ENCODE measurements around the gene KIF13A. TPM values are rescaled to one million over a fixed set of nuclear protein-coding genes. Genes with fewer than 3 reads are reported as not detected.

The KIF13A gene
- total RNA-seq, 2 donors from 2014 or later = 35.3 to 45.0 TPM

- no peak overlapping the region for H3K27ac Mint-ChIP-seq
- Histone ChIP-seq H3K27ac (ENCODE audit: low read depth, low read length) (no peak overlapping the region), H3K36me3 (ENCODE audit: control insufficient read depth, insufficient read depth, low read length) (no peaks in the 10 kb centered on the region), H3K9ac (ENCODE audit: extremely low read depth, low read length, poor library complexity, severe bottlenecking) (no peak overlapping the region), H3K4me1 (ENCODE audit: control insufficient read depth, insufficient read depth, low read length) (no peaks in the 10 kb centered on the region), H3K27me3 (ENCODE audit: control insufficient read depth, insufficient read depth, low read length, poor library complexity, severe bottlenecking) (no peaks in the 10 kb centered on the region), H3K4me3 (ENCODE audit: low read length) (no peak overlapping the region), H3K9me3 (ENCODE audit: control insufficient read depth, low read length) (no peaks in the 10 kb centered on the region)
- H3K36me3 Mint-ChIP-seq (ENCODE audit: low read depth) = peaks cover 2% of the 10 kb centered on the region
- no peaks in the 10 kb centered on the region for H3K9me3 Mint-ChIP-seq
- no peaks in the 10 kb centered on the region for H3K27me3 Mint-ChIP-seq (ENCODE audit: insufficient read depth)
- no peak for DNase-seq
- H3K4me1 Mint-ChIP-seq = peaks cover 11% of the 10 kb centered on the region
- no peak for TF ChIP-seq CTCF (conservative IDR thresholded peaks at IDR 0.05)
- H3K4me3 Mint-ChIP-seq = no peak overlapping the region
- 94 to 100% methylated on average over 2 of the region's 2 CpGs for WGBS, 2 experiments (ENCODE audit: insufficient coverage in 1 of 2, insufficient read length in 1 of 2)
These were observed 122.2 kb downstream of the KIF13A start for GRCh38 chr6:17865243-17865642.

GRCh38 chr6:17863901-17864754 lies 123.3 kb downstream of the KIF13A start:
- TF ChIP-seq CTCF (conservative IDR thresholded peaks at IDR 0.05) = no peak
- Histone ChIP-seq H3K4me3 (ENCODE audit: low read length) (no peak overlapping the region), H3K27ac (ENCODE audit: low read depth, low read length) (no peak overlapping the region), H3K9ac (ENCODE audit: extremely low read depth, low read length, poor library complexity, severe bottlenecking) (no peak overlapping the region), H3K9me3 (ENCODE audit: control insufficient read depth, low read length) (no peaks in the 10 kb centered on the region), H3K36me3 (ENCODE audit: control insufficient read depth, insufficient read depth, low read length) (no peaks in the 10 kb centered on the region), H3K27me3 (ENCODE audit: control insufficient read depth, insufficient read depth, low read length, poor library complexity, severe bottlenecking) (no peaks in the 10 kb centered on the region), H3K4me1 (ENCODE audit: control insufficient read depth, insufficient read depth, low read length) (no peaks in the 10 kb centered on the region)
- no peak overlapping the region for H3K4me3 Mint-ChIP-seq
- WGBS, 2 experiments (ENCODE audit: insufficient coverage in 1 of 2, insufficient read length in 1 of 2) = 95 to 96% methylated on average over 12 of the region's 12 CpGs
- no peak for DNase-seq
- H3K27ac Mint-ChIP-seq = no peak overlapping the region
- H3K4me1 Mint-ChIP-seq = peaks cover 4% of the 10 kb centered on the region
- H3K9me3 Mint-ChIP-seq = no peaks in the 10 kb centered on the region
- H3K27me3 Mint-ChIP-seq (ENCODE audit: insufficient read depth) = no peaks in the 10 kb centered on the region
- H3K36me3 Mint-ChIP-seq (ENCODE audit: low read depth) = peaks cover 2% of the 10 kb centered on the region

- Mint-ChIP-seq H3K4me1 (peaks cover 2% of the 10 kb centered on the region), H3K36me3 (ENCODE audit: low read depth) (peaks cover 2% of the 10 kb centered on the region), H3K4me3 (no peak overlapping the region), H3K27me3 (ENCODE audit: insufficient read depth) (no peaks in the 10 kb centered on the region), H3K27ac (peak overlapping the region; percentile 8), H3K9me3 (no peaks in the 10 kb centered on the region)
- Histone ChIP-seq H3K9me3 (ENCODE audit: control insufficient read depth, low read length) (no peaks in the 10 kb centered on the region), H3K9ac (ENCODE audit: extremely low read depth, low read length, poor library complexity, severe bottlenecking) (no peak overlapping the region), H3K4me1 (ENCODE audit: control insufficient read depth, insufficient read depth, low read length) (no peaks in the 10 kb centered on the region), H3K27me3 (ENCODE audit: control insufficient read depth, insufficient read depth, low read length, poor library complexity, severe bottlenecking) (no peaks in the 10 kb centered on the region), H3K4me3 (ENCODE audit: low read length) (no peak overlapping the region), H3K27ac (ENCODE audit: low read depth, low read length) (no peak overlapping the region), H3K36me3 (ENCODE audit: control insufficient read depth, insufficient read depth, low read length) (no peaks in the 10 kb centered on the region)
- no peak for DNase-seq
- WGBS, 2 experiments (ENCODE audit: insufficient coverage in 1 of 2, insufficient read length in 1 of 2) = no CpG with 5 or more reads among the region's 1 CpG
- TF ChIP-seq CTCF (conservative IDR thresholded peaks at IDR 0.05) = no peak
These were observed 126.1 kb downstream of the KIF13A start for GRCh38 chr6:17861361-17861760.

Data from endodermal cell (in vitro differentiated cells).